ENCODE results near the gene TECTA.
A peak's percentile ranks its signal among the peaks of the same experiment; 100 is the strongest.
"Not testable (repeated sequence)": the region's sequence is repeated elsewhere in the genome, so short reads cannot be mapped to it uniquely, and the experiment has no call there.

The TECTA gene

GRCh38 chr11:121129362-121130340, 28.6 kb downstream of the TECTA start:
- DNase-seq: no peak

DNA sequence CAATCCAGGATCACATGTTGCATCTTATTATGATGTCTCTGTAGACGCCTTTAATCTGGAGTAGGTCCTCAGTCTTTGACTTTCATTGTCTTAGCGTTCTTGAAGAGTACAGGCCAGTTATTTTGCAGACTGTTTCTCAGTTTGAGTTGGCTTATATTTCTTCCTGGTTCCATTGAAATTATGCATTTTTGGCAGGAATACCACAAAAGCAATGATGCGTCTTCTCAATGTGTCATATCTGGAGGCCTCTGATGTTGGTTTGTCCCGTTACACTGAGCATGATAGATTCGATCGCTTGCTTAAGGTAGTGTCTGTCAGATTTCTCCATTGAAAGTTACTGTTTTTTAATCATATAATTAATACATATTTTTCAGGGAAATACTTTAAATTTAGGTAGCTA, 30.6 kb downstream of the TECTA start:
- DNase-seq: no peak

- no peak for DNase-seq
Observed at GRCh38 chr11:121132211-121132976, 31.4 kb downstream of the TECTA start.

DNA sequence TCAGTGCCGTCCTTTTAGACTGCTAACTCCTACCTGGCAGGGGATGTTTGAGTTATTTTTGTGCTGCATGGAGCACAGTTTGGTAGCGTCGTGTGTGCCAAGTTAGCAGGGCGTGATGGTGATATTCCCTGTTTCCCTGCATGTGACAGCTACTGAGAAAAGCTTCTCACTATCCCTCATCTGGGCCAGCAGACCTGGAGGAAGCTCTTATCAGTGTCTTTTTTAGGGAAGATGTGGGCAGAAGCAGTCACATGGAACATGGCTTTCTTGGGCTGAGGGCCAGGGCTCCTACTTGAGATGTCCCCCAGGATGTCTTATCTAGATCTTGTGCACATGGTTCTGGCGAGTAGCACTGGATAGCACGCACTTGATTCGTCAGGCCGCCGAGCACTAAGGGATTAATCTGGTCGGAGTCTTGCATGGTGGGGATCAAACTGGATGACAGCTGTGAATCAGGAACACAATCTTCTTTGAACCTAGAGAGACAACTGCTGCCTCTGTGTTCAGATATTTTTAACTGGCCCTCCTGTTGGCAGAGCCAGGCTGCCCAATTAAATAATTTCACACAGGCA, 33.8 kb downstream of the TECTA start:
- DNase-seq: no peak

- no peak for DNase-seq
Observed at GRCh38 chr11:121137005-121137404, 36.0 kb downstream of the TECTA start.

DNA sequence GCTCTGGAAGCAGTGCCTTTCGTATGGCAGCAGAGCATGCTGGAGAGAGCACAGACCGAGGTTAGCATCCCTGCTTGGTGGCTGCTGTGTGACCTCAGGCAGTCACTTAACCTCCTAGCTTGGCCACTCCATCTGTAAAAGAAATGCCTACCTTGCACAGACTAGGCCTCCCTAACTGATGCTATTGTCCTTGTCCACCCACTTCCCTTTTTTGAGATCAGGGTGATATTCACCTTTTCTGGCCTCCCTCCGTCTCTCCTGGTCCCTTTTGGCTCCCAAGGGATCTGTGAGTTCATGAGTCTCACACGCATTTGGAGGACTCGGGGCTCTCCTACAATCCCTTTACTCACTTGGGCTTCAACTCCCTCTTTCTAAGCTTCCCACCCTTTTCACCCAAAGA, 37.2 kb downstream of the TECTA start:
- DNase-seq: no peak

DNA sequence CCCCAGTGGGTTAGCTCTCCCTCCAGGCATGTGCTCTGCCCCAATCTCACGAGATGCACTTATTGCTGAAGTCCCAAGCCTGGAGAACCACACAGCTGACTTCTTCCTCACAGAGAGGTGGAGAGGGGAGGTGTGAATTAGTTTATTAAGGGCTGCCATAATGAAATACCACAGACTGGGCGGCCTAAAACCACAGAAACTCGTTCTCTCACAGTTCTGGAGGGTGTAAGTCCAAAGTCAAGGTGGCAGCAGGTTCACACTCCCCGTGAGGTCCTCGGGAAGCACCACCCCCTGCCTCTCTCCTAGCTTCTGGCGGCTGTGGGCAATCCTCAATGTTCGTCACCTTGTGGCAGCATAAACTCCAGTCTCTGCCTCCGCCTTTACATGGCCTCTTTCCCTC, 39.3 kb downstream of the TECTA start:
- no peak for DNase-seq

- no peak for DNase-seq
Observed at GRCh38 chr11:121141066-121141465, 40.0 kb downstream of the TECTA start.

GRCh38 chr11:121143921-121144320, 42.9 kb downstream of the TECTA start:
- no peak for DNase-seq

GRCh38 chr11:121144723-121145122, 43.7 kb downstream of the TECTA start:
- DNase-seq: no peak

DNA sequence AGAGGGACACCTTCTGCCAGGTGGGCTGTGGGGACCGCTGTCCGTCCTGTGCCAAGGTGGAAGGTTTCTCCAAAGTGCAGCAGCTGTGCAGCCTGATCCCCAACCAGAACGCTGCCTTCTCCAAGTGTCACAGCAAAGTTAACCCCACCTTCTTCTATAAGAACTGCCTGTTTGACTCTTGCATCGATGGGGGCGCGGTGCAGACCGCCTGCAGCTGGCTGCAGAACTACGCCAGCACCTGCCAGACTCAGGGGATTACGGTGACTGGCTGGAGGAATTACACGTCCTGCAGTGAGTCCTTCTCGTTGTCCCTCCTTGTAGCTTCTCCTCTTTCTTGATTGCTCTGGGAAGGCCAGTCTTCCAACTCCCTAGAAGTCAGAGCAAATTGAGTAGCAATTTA, 44.8 kb downstream of the TECTA start:
- no peak for DNase-seq

- no peak for DNase-seq
Observed at GRCh38 chr11:121149116-121149515, 48.1 kb downstream of the TECTA start.

- no peak for DNase-seq
Observed at GRCh38 chr11:121151207-121151688, 50.2 kb downstream of the TECTA start.

DNA sequence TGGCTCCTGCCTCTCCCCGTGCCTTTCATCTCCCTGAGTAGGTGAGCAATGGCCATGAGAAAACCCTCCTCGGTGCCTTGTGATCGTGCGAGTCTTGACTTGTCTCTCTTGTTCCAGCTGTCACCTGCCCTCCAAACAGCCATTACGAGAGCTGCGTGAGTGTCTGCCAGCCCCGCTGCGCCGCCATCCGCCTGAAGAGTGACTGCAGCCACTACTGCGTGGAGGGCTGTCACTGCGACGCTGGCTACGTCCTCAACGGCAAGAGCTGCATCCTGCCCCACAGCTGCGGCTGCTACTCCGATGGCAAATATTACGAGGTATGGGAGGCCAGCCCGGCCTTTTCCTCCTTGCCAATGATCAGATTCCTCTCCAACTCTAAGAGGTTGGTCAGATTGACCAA, 51.7 kb downstream of the TECTA start:
- peak; percentile 70 to 82 for DNase-seq

DNA sequence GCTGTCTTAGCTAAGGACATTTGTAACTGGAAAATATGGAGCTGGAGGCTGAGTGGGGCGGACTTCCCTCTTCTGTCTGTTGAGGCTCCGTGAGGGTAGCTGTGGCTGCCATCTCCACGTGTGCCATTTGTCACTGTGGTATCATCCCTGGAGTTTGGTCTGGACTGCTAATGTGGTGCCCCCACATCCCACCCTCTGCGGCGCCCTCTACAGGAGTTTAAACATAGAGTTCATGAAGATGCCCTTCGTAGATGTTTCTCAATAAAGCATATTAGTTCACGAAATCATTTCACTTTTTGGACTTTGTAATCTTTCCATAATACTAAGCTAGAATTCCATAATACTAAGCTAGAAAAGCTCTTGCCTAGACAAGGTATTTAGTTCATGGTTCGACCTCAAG, 52.4 kb downstream of the TECTA start:
- DNase-seq: no peak

GRCh38 chr11:121154486-121155314, 53.7 kb downstream of the TECTA start:
- no peak for DNase-seq

DNA sequence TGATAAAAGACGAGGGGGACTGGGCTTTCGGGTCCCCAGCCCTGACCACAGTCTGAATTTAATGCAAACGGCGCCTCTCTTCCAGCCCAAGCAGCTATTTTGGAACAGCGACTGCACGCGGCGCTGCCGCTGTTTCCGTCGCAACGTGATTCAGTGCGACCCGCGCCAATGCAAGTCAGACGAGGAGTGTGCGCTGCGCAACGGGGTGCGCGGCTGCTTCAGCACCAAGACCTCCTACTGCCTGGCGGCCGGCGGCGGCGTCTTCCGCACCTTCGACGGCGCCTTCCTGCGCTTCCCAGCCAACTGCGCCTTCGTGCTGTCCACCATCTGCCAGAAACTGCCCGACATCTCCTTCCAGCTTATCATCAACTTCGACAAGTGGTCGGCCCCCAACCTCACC, 56.7 kb downstream of the TECTA start:
- no peak for DNase-seq

- no peak for DNase-seq
Observed at GRCh38 chr11:121159741-121160140, 58.7 kb downstream of the TECTA start.

GRCh38 chr11:121161349-121161917, 60.4 kb downstream of the TECTA start:
- no peak for DNase-seq

- no peak for DNase-seq
Observed at GRCh38 chr11:121163658-121164308, 62.7 kb downstream of the TECTA start.

- DNase-seq: not testable (repeated sequence)
Observed at GRCh38 chr11:121177629-121178028, 76.6 kb downstream of the TECTA start.

DNA sequence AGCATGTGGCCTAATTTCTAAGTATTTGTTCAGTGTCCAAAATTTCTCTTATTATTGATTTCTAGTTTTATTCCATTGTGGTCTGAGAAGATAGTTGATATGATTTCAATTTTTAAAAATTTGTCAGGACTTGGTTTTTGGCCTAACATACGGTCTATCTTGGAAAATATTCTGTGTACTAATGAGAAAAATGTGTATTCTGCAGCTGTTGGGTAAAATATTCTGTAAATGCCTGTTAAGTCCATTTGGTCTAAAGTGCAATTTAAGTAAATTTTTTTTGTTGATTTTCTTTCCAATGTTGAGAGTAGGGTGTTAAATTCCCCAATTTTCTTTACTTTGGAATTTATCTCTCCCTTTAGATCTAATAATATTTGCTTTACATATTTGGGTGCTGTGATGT, 78.3 kb downstream of the TECTA start:
- DNase-seq: no peak

All from NCI-H187 (cell line).